ENCODE results near the gene TMEM139.

DNA sequence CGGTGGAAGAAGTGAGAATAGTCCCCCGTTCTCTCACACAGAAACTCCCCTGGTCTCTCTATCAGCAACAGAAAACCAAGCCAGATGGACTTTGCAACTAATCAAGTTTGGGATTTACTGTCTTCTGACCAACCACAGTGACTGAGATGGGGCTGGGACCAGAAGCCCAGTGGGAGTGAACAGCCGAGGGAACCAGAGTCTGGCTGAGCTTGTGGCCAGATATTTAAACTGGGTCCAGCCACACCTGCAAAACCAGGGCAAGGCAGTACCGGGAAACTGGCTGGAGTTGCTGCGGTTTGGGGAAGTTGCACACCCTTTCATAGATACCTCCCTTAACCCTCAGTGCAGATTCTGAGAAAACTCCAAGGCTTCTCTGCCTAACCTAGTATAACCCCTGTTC lies 15.5 kb upstream of the TMEM139 start:
- TF ChIP-seq, protein P1, sequence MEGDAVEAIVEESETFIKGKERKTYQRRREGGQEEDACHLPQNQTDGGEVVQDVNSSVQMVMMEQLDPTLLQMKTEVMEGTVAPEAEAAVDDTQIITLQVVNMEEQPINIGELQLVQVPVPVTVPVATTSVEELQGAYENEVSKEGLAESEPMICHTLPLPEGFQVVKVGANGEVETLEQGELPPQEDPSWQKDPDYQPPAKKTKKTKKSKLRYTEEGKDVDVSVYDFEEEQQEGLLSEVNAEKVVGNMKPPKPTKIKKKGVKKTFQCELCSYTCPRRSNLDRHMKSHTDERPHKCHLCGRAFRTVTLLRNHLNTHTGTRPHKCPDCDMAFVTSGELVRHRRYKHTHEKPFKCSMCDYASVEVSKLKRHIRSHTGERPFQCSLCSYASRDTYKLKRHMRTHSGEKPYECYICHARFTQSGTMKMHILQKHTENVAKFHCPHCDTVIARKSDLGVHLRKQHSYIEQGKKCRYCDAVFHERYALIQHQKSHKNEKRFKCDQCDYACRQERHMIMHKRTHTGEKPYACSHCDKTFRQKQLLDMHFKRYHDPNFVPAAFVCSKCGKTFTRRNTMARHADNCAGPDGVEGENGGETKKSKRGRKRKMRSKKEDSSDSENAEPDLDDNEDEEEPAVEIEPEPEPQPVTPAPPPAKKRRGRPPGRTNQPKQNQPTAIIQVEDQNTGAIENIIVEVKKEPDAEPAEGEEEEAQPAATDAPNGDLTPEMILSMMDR (IDR thresholded peaks at IDR 0.05; ENCODE audit: low read depth, low read length), result no peak
- TF ChIP-seq MYC (IDR thresholded peaks at IDR 0.05; ENCODE audit: low read depth, low read length), result no peak
- TF ChIP-seq MAX (IDR thresholded peaks at IDR 0.05; ENCODE audit: low read depth, low read length), result no peak
- no peak for TF ChIP-seq POLR2A (IDR thresholded peaks at IDR 0.05; ENCODE audit: extremely low read depth, insufficient read length)

Measured in NB4 (cell line).